Activated CD8-positive, alpha-beta T cell treated with anti-CD3 and anti-CD28 coated beads, Interleukin-2, amount 10 ng/mL, durations not matched to agents 7 days and 5 days (primary cell): ENCODE data around the gene CKAP4. TPM values are rescaled to one million over a fixed set of nuclear protein-coding genes. Genes with fewer than 3 reads are reported as not detected.

Experiments used
- ATAC-seq: fragments of 150-1000 bp; cut with Tn5 transposase; one replicate; pipeline ENCODE4 v1.10.0; 2021; ENCODE audit warnings: moderate library complexity
- CTCF ChIA-PET: fragments of 350-600 bp; sonication (Branson Sonifier 250); formaldehyde crosslinking; loops from one replicate; lab custom pipeline; 2021; ENCODE audit warnings: antibody characterized with exemption; lab: Charles Lee
- POLR2A ChIA-PET: fragments of 350-600 bp; sonication (Branson Sonifier 250); formaldehyde crosslinking; loops from one replicate; lab custom pipeline; 2021; ENCODE audit warnings: antibody characterized with exemption; lab: Charles Lee
- DNase-seq: peaks from one replicate; pipeline ENCODE4 v3.0.0-alpha.2; 2020
- H3K27ac Mint-ChIP-seq: one replicate; pipeline ENCODE4 v1.8.0; 2021; ENCODE audit warnings: mild to moderate bottlenecking, mixed read lengths
- H3K27me3 Mint-ChIP-seq: one replicate; pipeline ENCODE4 v1.8.0; 2021; ENCODE audit warnings: low read depth, mixed read lengths
- H3K36me3 Mint-ChIP-seq: one replicate; pipeline ENCODE4 v1.8.0; 2021; ENCODE audit warnings: low read depth, mixed read lengths
- H3K4me1 Mint-ChIP-seq: one replicate; pipeline ENCODE4 v1.8.0; 2021; ENCODE audit warnings: low read depth, mixed read lengths
- H3K4me3 Mint-ChIP-seq: one replicate; pipeline ENCODE4 v1.8.0; 2021; ENCODE audit warnings: mild to moderate bottlenecking, mixed read lengths
- H3K9me3 Mint-ChIP-seq: one replicate; pipeline ENCODE4 v1.8.0; 2022; ENCODE audit warnings: mixed read lengths; ENCODE audit not compliant: insufficient read depth
- total RNA-seq, 2 experiments: library from RNA; stranded (reverse); gene quantifications; one replicate each; pipeline ENCODE4 v1.2.3, GENCODE V29; 2021

The CKAP4 gene
- total RNA-seq, 2 experiments from 2014 or later, result 0.47 to 0.52 TPM

DNA sequence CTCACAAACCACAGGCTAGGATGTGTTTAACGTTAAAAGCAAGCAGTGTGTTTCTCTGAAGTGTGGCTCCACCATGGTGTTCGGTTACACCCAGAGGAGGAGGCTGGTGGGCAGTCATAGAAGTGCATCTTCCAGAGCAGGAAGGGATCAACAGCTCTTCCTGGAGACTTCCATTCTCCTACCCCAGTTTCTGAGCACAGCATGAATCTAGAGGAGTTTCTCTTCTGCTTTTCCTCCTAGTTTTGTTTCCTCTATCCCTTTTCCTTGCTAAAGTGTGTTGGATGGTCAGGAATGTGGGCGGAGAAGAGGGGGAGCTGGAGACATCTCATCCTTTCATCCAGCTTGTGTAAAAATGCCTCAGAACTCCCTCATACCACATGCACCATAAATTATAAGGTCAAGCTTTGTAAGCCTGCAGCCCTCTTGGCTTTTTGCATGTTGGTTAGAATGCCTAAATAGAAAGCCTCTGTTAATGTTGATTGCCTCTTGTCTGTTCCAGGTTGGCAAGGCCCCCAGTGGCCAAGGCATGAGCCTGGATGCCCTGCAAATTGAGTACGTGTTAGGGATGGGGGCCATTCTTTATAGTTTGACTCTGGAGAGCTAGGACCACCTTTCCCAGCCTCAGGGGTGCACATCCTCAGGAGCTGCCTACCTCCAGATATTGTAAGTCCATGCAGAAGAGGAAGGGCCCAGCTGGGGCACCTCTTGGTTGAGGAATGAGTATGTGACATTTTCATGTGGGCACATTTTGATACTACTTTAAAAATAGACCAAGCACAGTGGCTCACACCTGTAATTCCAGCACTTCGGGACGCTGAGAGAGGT lies 4.0 kb upstream of the CKAP4 start:
- no peaks in the 10 kb centered on the region for H3K36me3 Mint-ChIP-seq
- H3K9me3 Mint-ChIP-seq, result no peaks in the 10 kb centered on the region
- no peak for ATAC-seq
- H3K4me3 Mint-ChIP-seq, result no peak overlapping the region
- ChIA-PET POLR2A (interaction anchor here (0.6 to 0.8 kb wide), 2 partner anchors 50 to 858 kb away, joined by 3 to 4 read pairs; no protein-coding TSS in a partner anchor), CTCF (interaction anchor here (0.8 to 2.3 kb wide), 5 partner anchors 12 to 31 kb away, joined by 3 to 7 read pairs (median 4); no protein-coding TSS in a partner anchor)
- DNase-seq, result no peak
- peaks cover 10% of the 10 kb centered on the region for H3K4me1 Mint-ChIP-seq
- H3K27me3 Mint-ChIP-seq, result peaks cover 12% of the 10 kb centered on the region
- H3K27ac Mint-ChIP-seq, result no peak overlapping the region

DNA sequence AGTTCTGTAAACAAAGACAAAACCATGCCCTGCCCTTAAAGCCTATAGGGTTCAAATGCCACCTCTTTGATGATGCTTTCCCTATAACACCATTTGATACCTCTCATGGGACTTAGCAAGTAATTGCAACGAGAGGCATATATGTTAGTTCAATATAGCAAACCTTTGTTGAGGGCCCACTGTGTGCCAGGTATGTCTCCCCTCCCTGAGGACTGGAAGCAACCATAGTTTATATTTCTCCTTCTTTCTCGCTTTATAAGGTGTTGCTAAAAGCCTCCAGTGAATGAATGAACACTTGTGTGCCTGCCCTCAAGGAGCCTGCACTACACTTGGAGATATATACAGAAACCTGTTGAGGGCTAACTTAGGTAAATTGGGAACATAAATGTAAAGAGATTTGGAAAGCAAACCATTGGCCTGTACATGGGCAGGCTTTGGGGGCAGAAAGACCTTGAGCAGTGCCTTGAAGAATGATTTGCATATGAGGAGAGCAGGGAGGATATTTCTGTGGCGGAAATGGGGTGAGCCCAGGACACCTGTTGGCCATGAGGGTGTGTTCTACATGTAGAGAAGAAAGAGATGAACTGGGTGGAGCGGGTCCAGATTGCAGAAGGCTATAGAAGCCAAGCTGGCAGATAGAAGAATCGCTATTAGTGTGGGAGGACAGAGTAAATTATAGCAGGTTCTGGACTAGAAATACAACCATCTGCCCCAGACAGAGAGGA lies 1.8 kb upstream of the CKAP4 start:
- DNase-seq, result no peak
- H3K27me3 Mint-ChIP-seq, result peaks cover 12% of the 10 kb centered on the region
- ChIA-PET POLR2A (no interaction called here), CTCF (interaction anchor here (0.8 to 1.9 kb wide), 3 partner anchors 22 to 33 kb away, joined by 3 to 7 read pairs (median 3); no protein-coding TSS in a partner anchor)
- no peaks in the 10 kb centered on the region for H3K9me3 Mint-ChIP-seq
- no peaks in the 10 kb centered on the region for H3K36me3 Mint-ChIP-seq
- H3K27ac Mint-ChIP-seq, result no peak overlapping the region
- H3K4me1 Mint-ChIP-seq, result peaks cover 12% of the 10 kb centered on the region
- ATAC-seq, result no peak
- H3K4me3 Mint-ChIP-seq, result no peak overlapping the region

DNA sequence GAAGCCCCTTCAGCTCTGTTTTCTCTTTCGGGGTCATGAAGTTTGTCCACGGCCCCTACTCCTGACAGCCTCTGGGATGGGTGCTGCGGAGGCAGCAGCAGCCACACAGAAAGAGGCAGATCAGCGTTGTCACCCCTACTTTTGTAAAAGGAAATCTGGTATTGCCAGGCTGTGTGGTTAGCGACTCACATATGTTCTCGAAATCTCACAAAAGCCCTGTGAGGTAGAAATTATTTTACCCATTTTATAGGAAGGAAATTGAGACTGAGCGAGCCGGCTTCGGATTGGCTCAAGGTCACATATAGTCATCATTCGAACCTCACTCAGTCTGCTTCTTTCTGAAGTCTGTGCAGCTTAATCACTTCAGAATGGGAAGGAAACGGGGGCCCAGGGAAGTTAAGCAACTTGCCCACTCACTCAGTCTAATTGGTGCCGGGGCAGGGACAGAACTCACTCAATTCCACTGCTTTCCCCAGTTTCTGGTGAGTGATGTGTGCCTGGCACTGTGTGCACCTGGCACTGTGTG lies 1.1 kb upstream of the CKAP4 start:
- H3K36me3 Mint-ChIP-seq, result no peaks in the 10 kb centered on the region
- POLR2A ChIA-PET, result interaction anchor here (0.6 kb wide), 1 partner anchor 1107 kb away, joined by 3 read pairs; no protein-coding TSS in a partner anchor
- ATAC-seq (no peak), DNase-seq (no peak)
- H3K27ac Mint-ChIP-seq, result no peak overlapping the region
- peaks cover 12% of the 10 kb centered on the region for H3K27me3 Mint-ChIP-seq
- H3K9me3 Mint-ChIP-seq, result no peaks in the 10 kb centered on the region
- peak overlapping the region; percentile 54 for H3K4me3 Mint-ChIP-seq
- CTCF ChIA-PET, result interaction anchor here (1.4 to 1.9 kb wide), 3 partner anchors 19 to 33 kb away, joined by 3 to 7 read pairs (median 6); no protein-coding TSS in a partner anchor
- H3K4me1 Mint-ChIP-seq, result peaks cover 12% of the 10 kb centered on the region

DNA sequence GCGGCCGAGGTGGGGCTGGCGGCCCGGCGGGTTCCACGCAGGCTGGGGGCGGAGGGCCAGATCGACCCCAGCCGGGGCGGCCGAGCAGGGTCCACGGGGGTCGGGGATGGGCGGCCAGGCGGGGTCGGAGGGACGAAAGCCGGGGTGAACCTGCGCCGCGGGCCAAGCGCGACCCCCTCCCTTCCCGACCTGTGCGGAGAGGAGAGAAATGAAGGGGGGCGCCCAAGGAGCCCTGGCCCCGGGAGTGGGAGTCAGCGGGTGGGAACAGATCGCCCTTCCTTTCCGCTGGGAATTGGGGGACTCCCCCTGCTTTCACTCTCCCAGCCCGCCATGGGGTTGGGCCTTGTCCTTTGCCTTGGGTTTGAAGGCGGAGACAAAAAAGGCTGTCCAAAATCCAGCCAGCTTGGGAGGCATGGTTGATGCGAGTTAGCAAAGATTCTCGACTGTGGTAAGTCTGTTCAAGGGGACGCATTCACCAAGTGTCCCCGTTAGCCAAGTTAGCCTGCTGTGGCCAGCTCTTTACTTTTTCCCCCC lies 559 bp upstream of the CKAP4 start:
- Mint-ChIP-seq H3K27me3 (peaks cover 12% of the 10 kb centered on the region), H3K9me3 (no peaks in the 10 kb centered on the region), H3K4me1 (peaks cover 12% of the 10 kb centered on the region), H3K27ac (no peak overlapping the region), H3K36me3 (no peaks in the 10 kb centered on the region), H3K4me3 (peak overlapping the region; percentile 54)
- ChIA-PET POLR2A (interaction anchor here (0.6 kb wide), 1 partner anchor 1107 kb away, joined by 3 read pairs; no protein-coding TSS in a partner anchor), CTCF (interaction anchor here (1.4 to 1.9 kb wide), 3 partner anchors 20 to 34 kb away, joined by 3 to 7 read pairs (median 6); no protein-coding TSS in a partner anchor)
- DNase-seq, result no peak
- ATAC-seq, result peak; percentile 10

DNA sequence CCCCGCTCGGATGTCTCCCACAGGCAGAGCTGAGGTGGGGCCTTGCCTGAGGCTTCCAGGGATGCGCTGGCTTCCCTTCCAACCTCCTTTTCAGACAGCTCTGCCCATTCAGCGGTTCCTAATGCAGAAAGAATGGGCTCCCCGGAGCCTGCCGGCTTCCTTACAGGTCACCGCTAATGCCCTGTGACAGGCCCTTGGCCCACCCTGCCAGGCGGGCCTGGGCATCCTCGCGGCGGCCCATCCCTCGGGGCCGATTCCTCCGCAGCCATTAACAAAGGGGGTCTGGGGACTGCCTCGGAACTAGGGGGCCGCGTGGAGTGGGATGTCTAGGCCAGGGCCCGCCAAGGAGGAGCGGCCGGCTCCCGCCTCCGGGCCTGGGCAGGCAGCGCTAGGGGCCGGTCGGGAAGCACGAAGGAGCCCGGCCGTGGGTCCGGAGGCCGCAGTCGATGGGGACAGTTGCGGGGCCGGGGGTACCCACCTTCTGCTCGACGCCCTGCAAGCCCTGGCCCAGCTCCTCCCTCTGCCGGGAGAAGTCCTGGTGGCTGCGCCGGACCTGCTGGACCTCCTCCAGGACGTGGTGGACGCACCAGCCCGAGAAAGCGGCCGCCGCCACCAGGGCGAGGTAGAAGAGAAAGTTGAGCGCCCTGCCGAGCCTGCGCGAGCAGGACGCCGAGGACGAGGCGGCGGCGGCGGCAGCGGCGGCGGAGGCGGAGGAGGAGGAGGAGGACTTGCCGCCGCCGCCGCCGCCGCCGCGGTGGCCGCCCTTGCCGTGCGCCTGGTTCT lies 738 bp downstream of the CKAP4 start:
- ChIA-PET CTCF (interaction anchor here (1.0 to 2.8 kb wide), 4 partner anchors 20 to 110 kb away, joined by 3 to 13 read pairs (median 4); partner anchors contain the start of gene POLR3B), POLR2A (interaction anchor here (0.9 kb wide), 1 partner anchor 19 kb away, joined by 3 read pairs; no protein-coding TSS in a partner anchor)
- peaks cover 12% of the 10 kb centered on the region for H3K27me3 Mint-ChIP-seq
- DNase-seq, result peak; percentile 63
- no peaks in the 10 kb centered on the region for H3K36me3 Mint-ChIP-seq
- H3K27ac Mint-ChIP-seq, result no peak overlapping the region
- H3K4me3 Mint-ChIP-seq, result peak overlapping the region; percentile 65
- H3K4me1 Mint-ChIP-seq, result peaks cover 12% of the 10 kb centered on the region
- no peaks in the 10 kb centered on the region for H3K9me3 Mint-ChIP-seq
- ATAC-seq, result peak; percentile 80

DNA sequence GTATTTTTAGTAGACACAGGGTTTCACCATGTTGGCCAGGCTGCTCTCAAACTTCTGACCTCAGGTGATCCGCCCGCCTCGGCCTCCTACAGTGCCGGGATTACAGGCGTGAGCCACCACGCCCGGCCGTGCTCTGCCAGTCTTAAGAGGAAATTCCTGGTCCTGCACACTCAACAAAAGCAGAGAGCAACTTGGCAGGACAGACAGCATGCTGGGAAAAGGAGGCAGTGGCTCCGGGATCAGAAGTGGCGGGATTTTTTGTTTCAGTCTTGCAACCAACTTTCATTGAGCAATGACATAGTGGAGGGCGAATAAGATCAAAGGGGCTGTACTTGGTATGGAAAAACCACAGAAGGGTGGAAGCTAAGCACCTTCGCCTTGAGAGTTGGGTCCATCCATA lies 2.1 kb downstream of the CKAP4 start:
- ATAC-seq (no peak), DNase-seq (no peak)
- Mint-ChIP-seq H3K27ac (no peak overlapping the region), H3K4me1 (peaks cover 12% of the 10 kb centered on the region), H3K4me3 (no peak overlapping the region), H3K27me3 (peaks cover 12% of the 10 kb centered on the region), H3K9me3 (no peaks in the 10 kb centered on the region), H3K36me3 (no peaks in the 10 kb centered on the region)
- POLR2A ChIA-PET, result no interaction called here
- CTCF ChIA-PET, result interaction anchor here (1.4 to 2.8 kb wide), 2 partner anchors 22 to 37 kb away, joined by 6 to 13 read pairs; no protein-coding TSS in a partner anchor

DNA sequence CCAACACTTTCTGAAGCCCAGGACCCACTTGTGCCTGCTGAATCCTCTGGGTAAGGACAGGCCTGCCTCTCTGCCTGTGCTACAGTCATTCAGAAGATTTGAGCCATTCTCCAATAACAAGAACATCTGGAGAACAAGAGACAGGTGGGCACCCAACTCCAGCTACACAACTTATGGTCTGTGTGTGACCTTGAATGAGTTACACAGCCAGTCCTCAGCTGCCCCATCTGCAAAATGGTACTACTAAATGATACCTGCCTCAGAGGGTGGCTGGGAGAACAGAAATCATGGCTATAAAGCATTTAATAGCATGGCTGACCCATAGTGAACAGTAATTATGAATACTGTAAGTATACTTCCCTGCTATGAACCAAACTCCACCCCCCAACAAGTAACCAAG lies 4.2 kb downstream of the CKAP4 start:
- H3K27ac Mint-ChIP-seq, result no peak overlapping the region
- H3K27me3 Mint-ChIP-seq, result peaks cover 2% of the 10 kb centered on the region
- ChIA-PET CTCF (no interaction called here), POLR2A (no interaction called here)
- H3K36me3 Mint-ChIP-seq, result no peaks in the 10 kb centered on the region
- peaks cover 5% of the 10 kb centered on the region for H3K4me1 Mint-ChIP-seq
- H3K9me3 Mint-ChIP-seq, result no peaks in the 10 kb centered on the region
- no peak for DNase-seq
- no peak for ATAC-seq
- H3K4me3 Mint-ChIP-seq, result no peak overlapping the region

DNA sequence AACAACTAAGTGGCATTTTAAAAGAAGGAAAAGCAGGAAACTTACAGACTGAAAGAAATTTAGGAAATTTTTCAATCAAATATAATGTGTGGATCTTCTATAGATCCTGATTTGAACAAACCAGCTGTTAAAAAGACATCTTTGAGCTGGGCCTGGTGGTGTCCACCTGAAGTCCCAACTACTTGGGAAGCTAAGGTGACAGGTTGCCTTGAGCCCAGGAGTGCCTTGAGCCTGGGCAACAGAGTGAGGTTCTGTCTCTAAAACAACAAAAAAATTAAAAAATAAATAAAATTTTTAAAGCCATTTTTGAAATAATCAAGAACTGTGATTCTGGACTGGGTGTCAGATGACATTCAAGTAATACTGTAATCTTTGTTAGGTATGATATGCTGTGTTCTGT lies 7.0 kb downstream of the CKAP4 start:
- ATAC-seq (no peak), DNase-seq (no peak)
- H3K27ac Mint-ChIP-seq, result no peak overlapping the region
- no peak overlapping the region for H3K4me3 Mint-ChIP-seq
- no peaks in the 10 kb centered on the region for H3K9me3 Mint-ChIP-seq
- ChIA-PET POLR2A (no interaction called here), CTCF (no interaction called here)
- no peaks in the 10 kb centered on the region for H3K27me3 Mint-ChIP-seq
- H3K36me3 Mint-ChIP-seq, result no peaks in the 10 kb centered on the region
- H3K4me1 Mint-ChIP-seq, result peaks cover 2% of the 10 kb centered on the region

DNA sequence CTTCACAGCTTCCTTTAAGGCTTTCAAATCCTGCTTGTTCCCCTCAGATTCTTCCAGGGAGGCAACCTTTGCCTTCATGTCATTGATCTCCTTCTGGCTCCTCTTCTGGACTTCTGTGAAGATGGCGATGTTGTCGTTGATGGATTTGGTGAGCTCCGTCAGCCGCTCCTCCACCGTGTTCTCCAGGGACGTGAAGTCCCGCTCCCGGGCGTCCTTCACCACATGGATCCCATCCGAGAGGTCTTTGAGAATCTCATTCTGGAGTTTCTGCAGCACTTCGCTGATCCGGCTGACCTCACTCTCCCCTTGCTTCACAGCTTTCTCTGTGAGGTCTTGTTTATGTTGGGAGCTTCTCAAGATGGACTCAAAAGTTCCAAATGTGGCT lies 7.9 kb downstream of the CKAP4 start:
- H3K9me3 Mint-ChIP-seq, result no peaks in the 10 kb centered on the region
- DNase-seq, result no peak
- ATAC-seq, result no peak
- ChIA-PET POLR2A (interaction anchor here (0.6 kb wide), 2 partner anchors 411 to 634 kb away, joined by 3 to 4 read pairs; no protein-coding TSS in a partner anchor), CTCF (no interaction called here)
- H3K36me3 Mint-ChIP-seq, result no peaks in the 10 kb centered on the region
- no peak overlapping the region for H3K27ac Mint-ChIP-seq
- H3K4me1 Mint-ChIP-seq, result no peaks in the 10 kb centered on the region
- H3K27me3 Mint-ChIP-seq, result peaks cover 3% of the 10 kb centered on the region
- no peak overlapping the region for H3K4me3 Mint-ChIP-seq

DNA sequence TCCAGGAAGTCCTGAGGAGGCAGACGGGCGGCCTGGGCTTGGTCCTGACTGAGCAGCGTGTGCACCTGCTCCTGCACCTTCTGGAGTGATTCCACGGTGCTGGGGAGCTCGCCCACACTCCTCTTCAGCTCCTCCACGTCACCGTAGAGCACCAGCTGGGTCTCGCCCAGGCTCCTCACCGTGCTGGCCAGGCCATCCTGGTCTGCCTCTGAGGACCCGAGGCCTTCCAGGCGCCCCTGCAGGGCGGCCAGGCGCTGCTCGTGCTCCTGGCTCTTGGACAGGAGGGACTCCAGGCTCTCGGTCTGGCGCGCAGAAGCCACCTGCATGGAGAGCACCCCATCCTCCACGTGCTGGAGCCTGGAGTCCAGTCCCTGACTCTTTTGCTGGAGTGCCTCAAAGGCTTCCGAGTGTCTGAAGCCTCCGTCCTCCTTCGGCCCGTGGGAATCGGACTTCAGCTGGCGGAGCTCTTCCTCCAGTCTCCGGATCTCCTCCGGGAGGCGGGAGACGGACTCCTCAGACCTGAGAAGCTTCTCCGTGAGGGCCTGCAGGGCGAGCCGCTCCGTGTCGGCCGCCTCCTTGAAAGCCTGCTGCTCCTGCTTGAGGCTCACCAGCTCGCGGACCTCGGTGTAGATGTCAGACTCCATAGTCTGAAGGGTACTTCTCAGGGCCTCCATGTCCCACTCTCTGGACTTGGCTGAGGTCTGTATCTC lies 8.4 kb downstream of the CKAP4 start:
- H3K9me3 Mint-ChIP-seq, result no peaks in the 10 kb centered on the region
- peaks cover 3% of the 10 kb centered on the region for H3K27me3 Mint-ChIP-seq
- POLR2A ChIA-PET, result interaction anchor here (0.6 kb wide), 2 partner anchors 411 to 635 kb away, joined by 3 to 4 read pairs; no protein-coding TSS in a partner anchor
- H3K36me3 Mint-ChIP-seq, result no peaks in the 10 kb centered on the region
- H3K27ac Mint-ChIP-seq, result no peak overlapping the region
- no peaks in the 10 kb centered on the region for H3K4me1 Mint-ChIP-seq
- CTCF ChIA-PET, result no interaction called here
- DNase-seq, result no peak
- H3K4me3 Mint-ChIP-seq, result no peak overlapping the region
- no peak for ATAC-seq
